GM18505 (cell line): ENCODE measurements around the gene NFASC.

Experiments
- ATAC-seq: cut with Tn5 transposase; IDR thresholded peaks from one replicate; pipeline ENCODE4 v1.9.1; 2021; ENCODE audit not compliant: unreplicated experiment
- POLR2A ChIP-seq: IDR thresholded peaks from 4 replicates; pipeline ENCODE4 v1.6.1; 2011; ENCODE audit warnings: borderline replicate concordance; ENCODE audit not compliant: insufficient read depth, insufficient read length; ENCODE audit errors: extremely low read depth

Gene NFASC

GRCh38 chr1:204869097-204869496 is 1.6 kb upstream of the NFASC start:
- ATAC-seq = no peak
- no peak for TF ChIP-seq POLR2A

DNA sequence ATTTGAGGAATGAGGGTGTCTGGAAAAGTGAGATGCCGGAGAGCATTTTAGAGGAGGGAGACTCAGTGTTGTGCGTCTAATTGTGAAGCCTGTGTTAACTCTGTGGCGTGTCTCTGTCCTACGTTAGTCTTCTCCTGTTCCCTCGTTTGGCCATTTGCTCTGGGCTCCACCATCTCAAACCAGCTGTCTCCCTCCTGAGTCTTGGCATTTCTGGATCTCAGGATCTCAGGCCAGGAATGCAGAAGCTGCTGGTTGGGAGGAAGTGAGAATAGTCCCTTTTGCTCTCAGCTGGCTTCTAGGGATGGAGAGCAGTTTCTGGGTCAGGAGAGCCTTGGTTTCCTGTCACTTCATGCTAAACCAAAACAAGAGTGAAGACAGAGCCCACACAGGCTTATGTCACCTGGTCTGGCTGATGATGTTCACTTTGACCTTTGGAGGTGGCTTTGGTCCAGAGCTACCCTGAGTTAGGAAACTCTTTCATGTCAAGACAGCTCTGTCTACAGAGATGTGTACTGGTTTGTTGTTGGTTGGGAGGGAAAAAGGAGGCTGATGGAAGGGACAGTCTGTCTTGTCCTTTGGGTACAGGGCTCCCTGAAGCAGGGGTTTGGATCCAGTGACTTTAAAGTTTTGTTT is 859 bp downstream of the NFASC start:
- ATAC-seq = no peak
- TF ChIP-seq POLR2A = no peak

GRCh38 chr1:204872262-204872881 is 1.7 kb downstream of the NFASC start:
- ATAC-seq = no peak
- TF ChIP-seq POLR2A = no peak

DNA sequence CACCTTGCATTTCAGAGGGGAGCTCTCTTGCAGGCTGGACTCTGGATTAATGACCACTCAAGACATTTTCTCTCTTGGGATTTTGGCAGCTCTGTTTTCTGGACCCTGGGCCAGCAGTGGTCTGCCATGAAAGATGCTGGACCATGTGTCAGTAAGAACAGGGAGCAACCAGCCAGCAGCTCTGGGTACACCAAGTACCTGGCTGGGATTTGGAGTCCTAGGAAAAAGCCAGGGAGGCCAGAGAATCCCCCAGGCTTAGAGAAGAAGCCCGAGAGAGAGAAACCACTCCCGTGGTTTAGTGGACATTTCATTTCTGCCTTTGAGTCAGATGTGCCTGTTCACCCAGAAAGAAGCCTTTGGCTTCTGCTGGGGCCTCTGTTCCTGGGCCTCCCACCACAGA is 2.5 kb downstream of the NFASC start:
- ATAC-seq = no peak
- no peak for TF ChIP-seq POLR2A

- ATAC-seq = no peak
- TF ChIP-seq POLR2A = no peak
Observed at GRCh38 chr1:204873714-204874113, 3.1 kb downstream of the NFASC start.

GRCh38 chr1:204874274-204874673 is 3.6 kb downstream of the NFASC start:
- no peak for ATAC-seq
- no peak for TF ChIP-seq POLR2A

GRCh38 chr1:204875255-204875654 is 4.6 kb downstream of the NFASC start:
- no peak for ATAC-seq
- no peak for TF ChIP-seq POLR2A

- TF ChIP-seq POLR2A = no peak
- no peak for ATAC-seq
Observed at GRCh38 chr1:204878621-204879234, 8.1 kb downstream of the NFASC start.

- ATAC-seq = no peak
- no peak for TF ChIP-seq POLR2A
Observed at GRCh38 chr1:204879351-204879750, 8.7 kb downstream of the NFASC start.

DNA sequence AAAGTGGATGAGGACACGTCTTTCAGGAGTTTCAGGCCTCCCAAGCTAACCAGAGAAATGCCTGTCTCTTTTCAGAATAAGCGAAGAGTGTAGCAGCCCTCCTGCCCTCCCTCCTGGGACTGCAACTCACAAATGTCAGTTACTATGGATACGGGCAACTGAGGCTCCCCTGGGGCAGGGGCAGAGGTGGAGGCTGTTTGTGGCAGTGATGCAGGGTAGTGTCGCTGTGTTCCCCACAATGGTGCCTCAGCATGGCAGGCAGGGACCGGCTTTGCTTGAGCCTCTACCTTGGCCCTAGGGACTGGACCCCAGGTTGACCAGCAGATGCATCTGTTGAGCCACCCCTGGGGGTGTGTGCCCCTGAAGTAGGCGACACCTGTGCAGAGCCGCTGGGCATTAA is 10.2 kb downstream of the NFASC start:
- no peak for TF ChIP-seq POLR2A
- no peak for ATAC-seq

DNA sequence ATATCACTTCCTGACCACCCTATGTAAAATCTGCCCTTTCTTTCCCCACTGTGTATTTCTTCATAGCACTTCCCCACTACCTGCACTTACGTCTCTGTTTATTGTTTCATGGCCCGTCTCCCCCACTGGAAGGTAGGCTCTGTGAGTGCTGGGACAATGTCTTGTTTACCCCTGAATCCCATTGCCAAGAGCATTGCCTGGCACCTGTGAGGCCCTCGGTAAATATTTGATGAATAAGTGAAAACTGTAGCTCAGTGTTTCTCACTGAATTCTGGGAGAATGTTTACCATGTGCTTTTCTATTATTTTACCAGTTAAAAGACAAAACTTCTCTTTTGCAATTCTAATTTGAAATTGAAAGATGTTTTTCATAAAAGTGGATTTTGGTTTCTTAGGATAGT is 11.8 kb downstream of the NFASC start:
- no peak for TF ChIP-seq POLR2A
- no peak for ATAC-seq

DNA sequence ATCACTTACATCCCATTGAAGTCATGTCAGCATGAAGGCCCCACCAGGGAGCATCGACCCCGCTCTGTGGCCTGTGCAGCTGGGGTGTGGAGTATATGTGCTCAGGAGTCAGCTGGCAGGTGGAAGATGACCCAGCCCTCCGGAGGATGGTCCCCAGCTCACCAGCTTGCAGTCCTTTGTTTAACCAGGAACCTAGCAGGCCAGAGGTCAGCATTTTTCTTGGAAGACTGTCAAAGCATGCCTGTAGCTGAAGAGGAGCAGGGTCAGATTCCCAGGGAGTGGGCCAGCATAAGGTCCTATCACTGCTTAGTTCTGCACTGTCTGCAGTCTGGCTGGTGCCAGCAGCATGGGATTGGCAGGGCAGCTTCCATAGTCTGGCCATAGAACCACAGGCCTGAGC is 12.7 kb downstream of the NFASC start:
- no peak for TF ChIP-seq POLR2A
- ATAC-seq = no peak

DNA sequence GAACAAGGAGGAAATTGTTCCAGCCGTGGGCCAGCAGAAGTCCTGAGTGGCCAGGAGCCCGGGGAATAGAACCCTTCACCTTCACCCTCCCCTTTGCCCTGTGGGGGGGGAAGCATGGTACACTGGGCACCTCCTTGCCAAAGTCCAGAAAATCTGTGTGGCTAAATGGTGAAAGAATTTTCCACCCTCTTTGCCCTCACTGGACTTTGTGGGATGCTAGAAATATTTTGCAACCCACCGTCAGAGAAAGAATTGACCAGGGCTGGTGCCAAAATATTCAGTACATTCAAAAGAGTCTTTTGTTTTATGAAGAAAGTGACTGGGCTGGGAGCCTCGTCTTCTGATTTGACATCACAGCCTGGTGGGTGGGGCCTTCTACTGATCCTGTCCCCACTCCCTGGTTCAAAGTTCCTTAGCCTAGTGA is 14.6 kb downstream of the NFASC start:
- TF ChIP-seq POLR2A = no peak
- no peak for ATAC-seq

DNA sequence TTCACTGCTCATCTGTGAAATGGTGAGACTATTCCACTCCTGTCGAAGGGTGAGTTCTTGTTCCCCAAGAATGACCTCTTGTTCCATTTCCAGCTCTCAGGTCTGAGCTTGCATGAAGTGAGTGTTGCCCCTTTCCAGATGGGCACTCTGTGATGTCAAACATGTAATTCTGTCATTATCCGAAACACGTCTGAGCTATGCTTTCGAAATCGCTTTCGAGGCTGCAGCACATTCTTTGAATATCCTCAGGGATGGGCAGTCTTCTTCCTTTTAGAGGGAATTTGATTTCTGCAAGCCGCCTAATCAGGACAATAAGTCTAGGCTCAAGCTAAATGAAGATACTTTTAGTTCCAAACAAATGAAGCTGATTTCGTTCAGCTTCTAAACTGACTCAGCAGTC is 15.1 kb downstream of the NFASC start:
- no peak for TF ChIP-seq POLR2A

More for the DNA sequence above, 15.1 kb downstream of the NFASC start:
- ATAC-seq = no peak
